Activated CD8-positive, alpha-beta memory T cell treated with anti-CD3 and anti-CD28 coated beads for 1 hour (primary cell): Measurements from ENCODE around the gene JARID2.

ENCODE experiments used
- DNase-seq, 2 donors: peaks; one replicate each; pipeline ENCODE4 v3.0.0-alpha.2; 2020; ENCODE audit warnings: low read depth in 1 of 2; ENCODE audit errors: extremely low read depth in 1 of 2

Gene JARID2

GRCh38 chr6:15391500-15391899 lies 145.6 kb downstream of the JARID2 start:
- no peak for DNase-seq

- DNase-seq = no peak
Measured at GRCh38 chr6:15392182-15392581, 146.3 kb downstream of the JARID2 start.

- no peak for DNase-seq
Measured at GRCh38 chr6:15393605-15394004, 147.7 kb downstream of the JARID2 start.

- DNase-seq = no peak
Measured at GRCh38 chr6:15395087-15395486, 149.2 kb downstream of the JARID2 start.

- no peak for DNase-seq
Measured at GRCh38 chr6:15396808-15397207, 150.9 kb downstream of the JARID2 start.

GRCh38 chr6:15398633-15399275 lies 152.9 kb downstream of the JARID2 start:
- DNase-seq = no peak

GRCh38 chr6:15399641-15400470 lies 154.0 kb downstream of the JARID2 start:
- no peak for DNase-seq

GRCh38 chr6:15400572-15401004 lies 154.7 kb downstream of the JARID2 start:
- no peak for DNase-seq

GRCh38 chr6:15401120-15401519 lies 155.3 kb downstream of the JARID2 start:
- DNase-seq = no peak

- no peak for DNase-seq
Measured at GRCh38 chr6:15401769-15402250, 155.9 kb downstream of the JARID2 start.

- no peak for DNase-seq
Measured at GRCh38 chr6:15402406-15403045, 156.7 kb downstream of the JARID2 start.

- DNase-seq = no peak
Measured at GRCh38 chr6:15403094-15403755, 157.4 kb downstream of the JARID2 start.

- DNase-seq = no peak
Measured at GRCh38 chr6:15404685-15404980, 158.8 kb downstream of the JARID2 start.

GRCh38 chr6:15405129-15406068 lies 159.5 kb downstream of the JARID2 start:
- no peak for DNase-seq

- DNase-seq = no peak
Measured at GRCh38 chr6:15406452-15406851, 160.6 kb downstream of the JARID2 start.

GRCh38 chr6:15408008-15408407 lies 162.1 kb downstream of the JARID2 start:
- no peak for DNase-seq

GRCh38 chr6:15408758-15409157 lies 162.9 kb downstream of the JARID2 start:
- DNase-seq = no peak

- DNase-seq = no peak
Measured at GRCh38 chr6:15409301-15410125, 163.6 kb downstream of the JARID2 start.

GRCh38 chr6:15410126-15410391 lies 164.2 kb downstream of the JARID2 start:
- DNase-seq = no peak

GRCh38 chr6:15410752-15411151 lies 164.9 kb downstream of the JARID2 start:
- DNase-seq = no peak
